ENCODE results near the gene LRGUK. TPM values are rescaled to one million over a fixed set of nuclear protein-coding genes. Genes with fewer than 3 reads are reported as not detected.
A peak's percentile ranks its signal among the peaks of the same experiment; 100 is the strongest.

Gene LRGUK
- total RNA-seq, 3 donors from 2014 or later: 0.19 to 1.2 (median 0.47) TPM

DNA sequence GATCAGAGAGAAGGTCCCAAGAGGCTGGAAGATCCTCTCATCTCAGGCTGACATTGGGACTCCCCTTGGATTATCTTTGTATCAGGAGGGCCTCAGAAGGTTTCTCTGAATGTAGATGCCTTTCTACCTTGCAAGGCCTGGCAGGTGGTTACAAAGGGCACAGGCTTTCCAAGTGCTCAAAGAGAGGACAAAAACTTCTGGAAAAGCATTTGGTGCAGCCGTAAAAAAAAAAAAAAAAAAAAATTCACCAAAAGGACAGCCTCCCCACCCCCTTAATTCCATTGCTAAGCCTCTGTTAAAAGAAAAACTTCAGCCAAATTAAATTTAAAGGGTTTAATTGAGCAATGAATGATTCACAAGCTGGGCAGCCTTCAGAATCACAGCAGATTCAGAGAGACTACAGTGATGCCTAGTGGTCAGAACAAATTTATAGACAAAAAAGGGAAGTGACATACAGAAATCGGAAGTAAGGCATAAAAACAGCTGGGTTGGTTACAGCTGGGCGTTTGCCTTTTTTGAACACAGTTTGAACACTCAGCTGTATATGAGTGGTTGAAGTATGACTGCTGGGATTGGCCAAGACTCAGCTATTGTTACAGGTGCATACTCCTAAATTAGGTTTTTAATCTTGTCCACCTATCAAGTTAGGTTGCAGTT, 42.5 kb upstream of the LRGUK start:
- TF ChIP-seq, protein P1, sequence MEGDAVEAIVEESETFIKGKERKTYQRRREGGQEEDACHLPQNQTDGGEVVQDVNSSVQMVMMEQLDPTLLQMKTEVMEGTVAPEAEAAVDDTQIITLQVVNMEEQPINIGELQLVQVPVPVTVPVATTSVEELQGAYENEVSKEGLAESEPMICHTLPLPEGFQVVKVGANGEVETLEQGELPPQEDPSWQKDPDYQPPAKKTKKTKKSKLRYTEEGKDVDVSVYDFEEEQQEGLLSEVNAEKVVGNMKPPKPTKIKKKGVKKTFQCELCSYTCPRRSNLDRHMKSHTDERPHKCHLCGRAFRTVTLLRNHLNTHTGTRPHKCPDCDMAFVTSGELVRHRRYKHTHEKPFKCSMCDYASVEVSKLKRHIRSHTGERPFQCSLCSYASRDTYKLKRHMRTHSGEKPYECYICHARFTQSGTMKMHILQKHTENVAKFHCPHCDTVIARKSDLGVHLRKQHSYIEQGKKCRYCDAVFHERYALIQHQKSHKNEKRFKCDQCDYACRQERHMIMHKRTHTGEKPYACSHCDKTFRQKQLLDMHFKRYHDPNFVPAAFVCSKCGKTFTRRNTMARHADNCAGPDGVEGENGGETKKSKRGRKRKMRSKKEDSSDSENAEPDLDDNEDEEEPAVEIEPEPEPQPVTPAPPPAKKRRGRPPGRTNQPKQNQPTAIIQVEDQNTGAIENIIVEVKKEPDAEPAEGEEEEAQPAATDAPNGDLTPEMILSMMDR (IDR thresholded peaks at IDR 0.05): no peak
- ATAC-seq: peak; percentile 22
- H3K4me1 ChIP-seq (ENCODE audit: low read depth): no peaks in the 10 kb centered on the region
- peaks cover 21% of the 10 kb centered on the region for H3K9me3 ChIP-seq
- H3K4me3 ChIP-seq: no peak overlapping the region
- DNase-seq: peak in 1 of 3 donors; percentile 7
- no peaks in the 10 kb centered on the region for H3K36me3 ChIP-seq (ENCODE audit: low read depth)
- intact Hi-C loops (cut with DNase I, micrococcal nuclease): loop anchor here in 1 of 2 donors (10.0 kb wide), 1 partner anchor 340 kb away; no protein-coding TSS in a partner anchor

DNA sequence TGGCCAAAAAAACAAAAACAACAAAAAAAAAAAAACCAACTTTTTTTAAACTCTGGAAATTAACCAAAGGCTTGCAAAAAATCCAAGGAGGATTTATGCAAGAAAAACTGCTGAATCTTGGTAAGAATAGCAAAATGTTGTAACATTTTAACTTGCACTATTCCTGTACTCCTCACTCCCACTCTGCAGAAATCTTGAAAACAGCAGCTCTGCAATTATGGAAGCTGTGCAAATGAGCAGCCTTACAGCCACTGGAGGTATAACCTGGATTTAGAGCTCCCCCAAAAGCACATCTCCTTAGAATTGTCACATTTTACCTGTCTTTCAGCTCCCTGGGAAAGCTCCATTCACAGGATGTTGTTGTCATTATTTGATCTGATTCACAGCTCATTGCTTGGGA, 41.8 kb upstream of the LRGUK start:
- Histone ChIP-seq H3K4me1 (ENCODE audit: low read depth) (no peaks in the 10 kb centered on the region), H3K4me3 (no peak overlapping the region), H3K36me3 (ENCODE audit: low read depth) (no peaks in the 10 kb centered on the region), H3K9me3 (peaks cover 21% of the 10 kb centered on the region)
- ATAC-seq: no peak
- intact Hi-C loops (cut with DNase I, micrococcal nuclease): loop anchor here in 1 of 2 donors (10.0 kb wide), 1 partner anchor 341 kb away; no protein-coding TSS in a partner anchor
- DNase-seq: no peak
- TF ChIP-seq, protein P1 (IDR thresholded peaks at IDR 0.05): no peak

DNA sequence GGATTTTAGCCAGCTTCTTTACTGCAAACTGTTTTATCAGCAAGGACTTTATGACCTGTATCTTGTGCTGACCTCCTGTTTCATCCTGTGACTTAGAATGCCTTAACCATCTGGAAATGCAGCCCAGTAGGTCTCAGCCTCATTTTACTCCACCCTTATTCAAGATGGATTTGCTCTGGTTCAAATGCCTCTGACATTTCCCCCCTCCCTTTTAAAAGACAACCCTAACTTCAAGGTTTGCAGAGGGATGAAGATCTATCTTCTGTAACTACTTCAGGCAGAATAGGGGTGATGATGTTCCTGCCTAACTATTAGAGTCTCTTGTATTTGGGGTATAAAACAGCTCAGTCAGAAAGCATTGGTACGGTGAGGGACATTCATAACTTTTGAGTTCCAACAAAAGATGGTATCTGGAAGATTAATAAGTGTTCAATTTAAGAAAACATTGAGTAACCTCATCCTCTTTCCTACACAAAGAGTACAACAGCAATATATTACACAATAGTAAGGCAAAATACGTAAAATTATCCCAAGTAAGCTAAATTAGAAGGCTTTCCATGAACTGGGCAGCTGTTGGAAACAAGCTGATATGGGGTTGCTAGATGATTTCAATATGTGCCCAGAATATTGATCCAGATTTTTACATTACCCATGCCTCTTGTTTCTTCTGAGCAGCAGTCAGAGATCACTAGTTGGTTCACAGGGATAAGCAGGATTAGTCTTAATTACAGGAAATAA, 40.0 kb upstream of the LRGUK start:
- Histone ChIP-seq H3K36me3 (ENCODE audit: low read depth) (no peaks in the 10 kb centered on the region), H3K4me1 (ENCODE audit: low read depth) (no peaks in the 10 kb centered on the region), H3K9me3 (peaks cover 30% of the 10 kb centered on the region), H3K4me3 (no peak overlapping the region)
- intact Hi-C loops (cut with DNase I, micrococcal nuclease): loop anchor here in 1 of 2 donors (10.0 kb wide), 1 partner anchor 342 kb away; no protein-coding TSS in a partner anchor
- DNase-seq (no peak), ATAC-seq (no peak)
- TF ChIP-seq, protein P1 (IDR thresholded peaks at IDR 0.05): no peak

DNA sequence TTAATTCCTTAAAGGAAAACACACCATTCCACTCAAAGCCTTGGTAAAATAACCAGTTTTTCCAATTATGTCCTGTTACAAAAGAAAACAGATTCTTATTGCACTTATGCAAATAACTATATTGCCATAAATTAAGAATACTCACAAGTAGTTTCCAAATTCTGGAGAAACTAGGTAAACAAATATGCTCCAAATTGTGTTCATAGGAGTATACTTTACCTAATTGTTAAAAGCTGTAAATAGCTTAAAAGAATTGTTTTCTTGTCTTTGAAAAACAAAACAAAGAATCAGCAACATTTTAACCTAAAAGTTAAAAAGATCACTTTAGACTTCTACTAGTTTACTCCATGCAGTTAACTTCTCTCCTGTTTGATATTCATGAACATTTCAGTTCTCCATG, 38.9 kb upstream of the LRGUK start:
- Histone ChIP-seq H3K4me1 (ENCODE audit: low read depth) (no peaks in the 10 kb centered on the region), H3K4me3 (no peak overlapping the region), H3K9me3 (peaks cover 33% of the 10 kb centered on the region), H3K36me3 (ENCODE audit: low read depth) (no peaks in the 10 kb centered on the region)
- DNase-seq (no peak), ATAC-seq (no peak)
- TF ChIP-seq, protein P1 (IDR thresholded peaks at IDR 0.05): no peak
- intact Hi-C loops (cut with DNase I, micrococcal nuclease): loop anchor here in 1 of 2 donors (10.0 kb wide), 1 partner anchor 343 kb away; no protein-coding TSS in a partner anchor

- TF ChIP-seq, protein P1 (IDR thresholded peaks at IDR 0.05): no peak
- intact Hi-C loops (cut with DNase I, micrococcal nuclease): loop anchor here in 1 of 2 donors (10.0 kb wide), 1 partner anchor 345 kb away; no protein-coding TSS in a partner anchor
- Histone ChIP-seq H3K36me3 (ENCODE audit: low read depth) (no peaks in the 10 kb centered on the region), H3K4me3 (no peak overlapping the region), H3K4me1 (ENCODE audit: low read depth) (no peaks in the 10 kb centered on the region), H3K9me3 (peaks cover 38% of the 10 kb centered on the region)
- DNase-seq: no peak
- no peak for ATAC-seq
These were observed 37.7 kb upstream of the LRGUK start for GRCh38 chr7:134089446-134089845.
